GM19023 (cell line): ENCODE results near the gene FAM13C.
"Not testable (repeated sequence)": the region's sequence is repeated elsewhere in the genome, so short reads cannot be mapped to it uniquely, and the experiment has no call there.

Experiments used
- ATAC-seq: cut with Tn5 transposase; IDR thresholded peaks from one replicate; pipeline ENCODE4 v1.9.1; 2021; ENCODE audit warnings: mild to moderate bottlenecking, moderate library complexity; ENCODE audit not compliant: unreplicated experiment

Gene FAM13C

GRCh38 chr10:59240582-59241183 lies 121.7 kb downstream of the FAM13C start:
- no peak for ATAC-seq

- ATAC-seq = not testable (repeated sequence)
These were observed 123.2 kb downstream of the FAM13C start for GRCh38 chr10:59239108-59239507.

GRCh38 chr10:59237775-59238174 lies 124.6 kb downstream of the FAM13C start:
- ATAC-seq = no peak

GRCh38 chr10:59236064-59236697 lies 126.2 kb downstream of the FAM13C start:
- ATAC-seq = no peak

- ATAC-seq = no peak
These were observed 127.4 kb downstream of the FAM13C start for GRCh38 chr10:59234816-59235429.

GRCh38 chr10:59234194-59234593 lies 128.2 kb downstream of the FAM13C start:
- no peak for ATAC-seq

- no peak for ATAC-seq
These were observed 132.9 kb downstream of the FAM13C start for GRCh38 chr10:59229441-59229840.

- no peak for ATAC-seq
These were observed 135.1 kb downstream of the FAM13C start for GRCh38 chr10:59227136-59227673.

DNA sequence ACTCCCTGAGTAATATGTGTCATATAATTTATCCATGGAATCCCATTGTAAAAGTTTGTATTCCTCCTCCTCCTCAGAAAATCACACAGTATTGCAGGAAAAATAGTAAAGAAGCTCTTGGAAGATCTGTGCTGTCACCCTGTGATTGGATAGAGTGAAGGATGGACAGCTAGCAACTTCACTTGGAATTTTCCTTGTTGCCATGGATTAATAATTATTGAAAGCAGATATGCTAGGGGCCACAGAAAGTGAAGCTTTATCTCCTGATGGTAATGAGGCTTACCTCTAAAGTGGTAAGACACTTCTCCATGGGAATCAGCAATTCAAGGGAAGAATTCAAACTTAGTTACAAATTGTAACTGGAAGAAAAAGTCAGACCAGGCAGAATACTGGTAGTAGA lies 137.1 kb downstream of the FAM13C start:
- ATAC-seq = no peak

DNA sequence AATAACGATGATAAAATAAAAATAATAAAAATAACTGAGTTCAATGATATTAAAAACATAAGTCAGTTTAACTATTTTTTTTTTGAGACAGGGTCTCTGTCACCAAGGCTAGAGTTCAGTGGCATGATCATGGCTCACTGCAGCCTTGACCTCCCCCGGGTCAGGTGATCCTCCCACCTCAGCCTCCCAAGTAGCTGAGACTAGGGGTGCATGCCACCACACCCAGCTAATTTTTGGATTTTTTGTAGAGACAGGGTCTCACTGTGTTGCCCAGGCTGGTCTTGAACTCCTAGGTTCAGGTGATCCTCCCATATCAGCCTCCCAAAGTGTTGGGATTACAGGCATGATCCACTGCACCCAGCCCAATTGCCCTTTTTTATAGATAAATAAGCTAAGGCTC lies 138.8 kb downstream of the FAM13C start:
- ATAC-seq = not testable (repeated sequence)

GRCh38 chr10:59222788-59223187 lies 139.6 kb downstream of the FAM13C start:
- no peak for ATAC-seq

GRCh38 chr10:59216178-59216869 lies 146.0 kb downstream of the FAM13C start:
- no peak for ATAC-seq

DNA sequence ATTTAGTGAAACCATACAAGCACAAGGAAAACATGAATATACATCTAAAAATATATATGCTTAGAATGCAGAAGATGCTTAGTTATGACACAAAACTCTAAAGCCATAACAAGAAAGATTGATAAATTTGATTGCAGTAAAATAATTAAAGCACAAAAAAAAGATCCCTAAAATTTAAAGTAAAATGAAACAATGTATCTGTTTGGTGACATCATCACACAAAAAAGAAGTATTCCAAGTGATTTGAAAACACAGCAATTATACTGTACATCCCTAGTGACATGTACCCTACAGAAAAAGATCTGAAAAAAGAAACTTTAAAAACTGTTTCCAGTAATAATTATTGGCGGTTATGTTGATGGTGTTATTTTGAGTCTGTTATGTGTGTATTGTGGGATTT lies 148.2 kb downstream of the FAM13C start:
- no peak for ATAC-seq

DNA sequence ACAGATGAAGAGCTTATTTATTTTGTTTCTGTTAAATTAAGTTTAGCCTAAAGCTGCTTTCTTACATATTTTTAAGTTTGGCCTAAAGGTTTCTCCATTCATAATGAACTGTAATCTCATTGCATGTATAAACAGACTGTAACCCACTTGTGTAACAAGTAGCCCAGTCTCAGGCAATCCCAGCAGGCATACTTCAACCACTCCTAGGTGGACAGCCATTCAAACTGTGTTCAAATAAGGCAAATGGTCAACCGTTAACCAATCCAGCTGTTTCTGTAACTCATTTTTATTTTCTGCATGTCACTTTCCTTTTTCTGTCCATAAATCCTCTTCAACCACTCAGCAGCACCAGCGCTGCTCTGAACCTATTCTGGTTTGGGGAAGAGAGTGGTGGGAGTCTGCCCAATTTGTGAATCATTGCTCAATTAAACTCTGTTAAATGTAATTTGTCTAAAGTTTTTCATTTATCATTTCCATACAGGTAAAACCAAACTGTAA lies 150.0 kb downstream of the FAM13C start:
- no peak for ATAC-seq

GRCh38 chr10:59206204-59206720 lies 156.1 kb downstream of the FAM13C start:
- no peak for ATAC-seq
